Stimulated activated CD8-positive, alpha-beta memory T cell treated with anti-CD3 and anti-CD28 coated beads, Interleukin-15, amount 100 ng/mL, for 1 hour (primary cell): ENCODE measurements around the gene MPZL1.
A peak's percentile ranks its signal among the peaks of the same experiment; 100 is the strongest.

Experiments
- DNase-seq: peaks from one replicate; pipeline ENCODE4 v3.0.0-alpha.2; 2020; ENCODE audit warnings: low read depth

The MPZL1 gene

DNA sequence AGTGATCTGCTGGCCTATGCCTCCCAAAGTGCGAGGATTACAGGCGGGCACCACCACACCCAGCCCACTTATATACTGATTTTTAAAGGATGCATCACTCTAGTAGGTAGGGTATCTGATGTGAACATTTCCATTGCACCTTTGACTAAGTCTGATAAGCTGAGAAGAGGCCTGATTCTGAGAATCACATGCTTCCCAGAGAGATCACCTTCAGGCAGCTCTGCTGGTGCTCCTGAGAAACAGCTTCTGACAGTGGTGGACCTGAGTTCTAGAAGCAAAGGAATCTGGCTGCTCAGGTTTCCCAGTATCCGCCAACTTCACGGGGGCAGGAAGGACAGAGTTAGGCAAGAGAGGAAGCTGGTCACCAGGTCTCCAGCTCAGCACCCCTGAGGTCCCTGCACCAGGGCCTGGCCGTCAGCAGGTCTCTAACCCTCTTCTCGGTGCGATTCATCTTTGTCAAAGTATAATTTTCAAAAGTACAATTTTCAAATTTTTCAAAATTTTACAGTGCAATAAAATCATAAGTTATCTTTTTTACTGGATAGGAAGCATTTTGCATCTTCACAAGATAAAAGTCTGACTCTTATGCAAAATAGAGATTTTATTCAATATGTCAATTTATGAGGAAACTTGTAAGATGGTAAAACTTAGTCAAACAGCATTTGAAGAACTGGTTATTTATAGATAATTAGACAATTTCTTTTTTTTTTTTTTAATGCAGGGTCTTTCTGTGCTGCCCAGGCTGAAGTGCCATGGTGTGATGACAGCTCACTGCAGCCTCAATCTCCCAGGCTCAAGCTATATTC lies 25.8 kb upstream of the MPZL1 start:
- no peak for DNase-seq

DNA sequence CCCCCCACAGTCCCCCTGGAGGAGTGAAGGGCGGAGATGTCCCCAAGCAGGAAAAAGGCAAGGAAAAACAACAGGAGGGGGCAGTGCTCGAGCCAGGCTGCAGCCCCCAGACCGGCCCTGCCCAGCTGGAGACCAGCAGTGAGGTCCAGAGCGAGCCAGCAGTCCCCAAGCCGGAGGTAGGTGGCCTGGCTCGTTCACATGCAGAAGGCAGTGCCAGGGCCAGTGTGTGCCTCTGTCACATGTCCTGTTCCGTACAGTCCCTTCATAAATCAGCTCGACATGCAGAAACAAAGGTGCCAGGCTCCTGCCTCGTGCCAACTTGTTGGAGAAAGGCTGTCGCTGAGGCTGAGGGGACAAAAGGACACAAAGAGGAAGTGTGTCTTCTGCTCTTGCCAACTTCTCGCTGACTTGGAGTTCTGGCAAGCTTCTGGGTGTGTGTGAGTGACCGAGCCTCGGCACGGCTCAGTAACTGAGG lies 24.1 kb upstream of the MPZL1 start:
- DNase-seq, result no peak

DNA sequence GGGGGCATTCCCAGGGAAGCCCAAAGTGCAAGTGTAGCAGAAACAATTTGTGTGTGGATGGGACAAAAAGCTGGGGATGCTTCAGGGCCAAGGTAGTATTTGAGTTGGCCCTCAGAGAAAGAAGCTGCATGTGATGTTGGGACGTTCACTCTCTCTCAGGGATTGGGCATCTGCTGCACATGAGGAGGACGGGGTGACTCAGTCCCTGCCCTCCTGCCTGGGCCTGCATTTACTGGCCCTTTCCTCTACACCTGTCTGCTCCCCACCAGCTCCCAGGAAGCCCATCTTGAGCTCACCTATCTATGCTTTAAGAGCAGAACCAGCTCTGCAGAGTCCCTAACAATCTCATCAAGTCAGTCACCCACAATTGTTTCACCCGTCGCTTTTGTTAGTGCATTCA lies 23.5 kb upstream of the MPZL1 start:
- no peak for DNase-seq

DNA sequence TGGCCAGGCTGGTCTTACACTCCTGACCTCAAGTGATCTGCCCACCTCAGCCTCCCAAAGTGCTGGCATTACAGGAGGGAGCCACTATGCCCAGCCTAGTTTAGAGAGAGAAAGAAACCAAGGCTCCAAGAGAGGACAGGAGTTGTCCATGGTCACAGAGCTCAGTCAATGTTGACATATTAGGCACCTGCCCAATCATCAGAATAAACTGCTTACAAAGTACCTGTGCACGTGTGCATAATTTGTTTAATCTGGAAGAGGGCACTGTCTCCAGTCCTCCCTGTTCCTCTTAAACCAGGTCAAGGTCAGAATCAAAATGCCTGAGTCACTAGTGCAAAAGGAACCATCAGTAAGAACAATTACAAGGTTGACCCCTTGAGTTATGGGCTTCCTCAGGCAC lies 20.3 kb upstream of the MPZL1 start:
- no peak for DNase-seq

DNA sequence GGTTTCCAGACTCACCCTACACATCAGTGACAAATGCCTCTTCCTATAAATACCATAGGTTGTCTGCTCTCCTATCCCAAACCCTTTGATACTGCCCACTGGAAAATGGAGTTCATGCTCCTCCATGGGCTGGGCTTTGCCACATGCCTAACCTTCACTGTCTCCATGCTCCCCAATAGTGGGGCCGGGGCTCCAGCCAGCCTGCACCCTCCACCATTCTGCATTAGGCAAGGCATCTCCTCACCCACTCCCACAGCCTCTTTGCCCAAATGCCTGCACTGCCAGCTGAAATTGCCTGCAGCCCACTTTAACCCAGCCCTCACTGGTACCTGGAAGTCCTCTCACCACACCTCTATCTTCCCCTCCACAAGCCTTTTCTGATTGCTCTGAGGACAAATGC lies 18.2 kb upstream of the MPZL1 start:
- no peak for DNase-seq

DNA sequence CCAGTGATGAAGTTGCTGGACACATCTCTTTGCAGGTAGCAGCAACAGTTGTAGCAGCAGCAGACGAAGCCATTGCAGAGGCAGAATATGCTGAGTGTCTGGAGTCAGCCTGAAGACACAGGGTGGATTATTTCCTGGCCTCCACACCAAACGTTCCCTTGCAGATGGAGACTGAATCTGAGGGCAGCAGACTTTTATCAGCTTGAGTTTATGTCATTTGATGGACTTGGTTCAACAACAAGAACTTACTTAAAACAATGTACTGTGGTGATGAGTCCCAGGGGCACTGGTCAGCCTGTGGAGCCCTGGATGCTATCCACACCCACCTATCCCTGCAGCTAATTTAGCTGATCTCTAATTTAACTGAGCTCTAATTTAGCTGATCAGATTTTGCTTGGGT lies 17.1 kb upstream of the MPZL1 start:
- DNase-seq, result no peak

DNA sequence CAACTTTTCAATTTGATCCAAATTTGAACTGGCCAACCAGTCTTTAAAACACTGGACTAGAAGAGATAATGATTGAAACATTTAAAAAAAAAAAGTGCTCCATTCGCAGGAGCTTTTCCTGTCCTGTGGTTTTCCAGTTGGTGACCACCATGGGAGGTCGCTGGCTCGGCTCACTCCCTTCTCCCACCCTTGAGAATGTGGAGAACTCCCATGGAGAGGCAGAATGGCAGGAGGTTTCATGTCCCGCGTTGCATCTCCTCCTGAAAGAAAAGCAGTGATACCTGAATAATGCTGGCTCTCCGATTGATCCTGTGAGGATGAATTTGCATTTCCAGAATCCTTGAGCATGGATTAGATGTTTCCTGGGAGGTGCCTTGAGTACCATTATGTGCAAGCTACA lies 16.5 kb upstream of the MPZL1 start:
- DNase-seq, result no peak

DNA sequence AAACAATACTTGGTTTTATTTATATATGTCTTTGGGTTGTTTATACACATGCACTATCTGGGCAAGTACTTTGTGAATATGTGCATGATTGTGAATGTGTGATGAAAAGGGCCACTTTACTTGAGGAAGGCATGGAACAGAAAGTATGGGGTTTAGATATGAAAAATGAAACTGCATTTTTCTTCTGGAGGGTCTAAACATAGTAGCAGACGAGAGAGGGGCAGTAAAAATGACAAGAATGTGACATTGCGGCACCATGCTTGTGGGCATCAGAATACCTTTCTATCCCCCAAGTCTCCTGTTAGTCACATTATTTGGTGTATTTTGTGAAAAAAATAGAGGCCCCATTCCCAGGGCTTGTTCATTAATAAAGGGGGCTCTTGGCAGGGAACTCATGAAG lies 15.4 kb upstream of the MPZL1 start:
- no peak for DNase-seq

DNA sequence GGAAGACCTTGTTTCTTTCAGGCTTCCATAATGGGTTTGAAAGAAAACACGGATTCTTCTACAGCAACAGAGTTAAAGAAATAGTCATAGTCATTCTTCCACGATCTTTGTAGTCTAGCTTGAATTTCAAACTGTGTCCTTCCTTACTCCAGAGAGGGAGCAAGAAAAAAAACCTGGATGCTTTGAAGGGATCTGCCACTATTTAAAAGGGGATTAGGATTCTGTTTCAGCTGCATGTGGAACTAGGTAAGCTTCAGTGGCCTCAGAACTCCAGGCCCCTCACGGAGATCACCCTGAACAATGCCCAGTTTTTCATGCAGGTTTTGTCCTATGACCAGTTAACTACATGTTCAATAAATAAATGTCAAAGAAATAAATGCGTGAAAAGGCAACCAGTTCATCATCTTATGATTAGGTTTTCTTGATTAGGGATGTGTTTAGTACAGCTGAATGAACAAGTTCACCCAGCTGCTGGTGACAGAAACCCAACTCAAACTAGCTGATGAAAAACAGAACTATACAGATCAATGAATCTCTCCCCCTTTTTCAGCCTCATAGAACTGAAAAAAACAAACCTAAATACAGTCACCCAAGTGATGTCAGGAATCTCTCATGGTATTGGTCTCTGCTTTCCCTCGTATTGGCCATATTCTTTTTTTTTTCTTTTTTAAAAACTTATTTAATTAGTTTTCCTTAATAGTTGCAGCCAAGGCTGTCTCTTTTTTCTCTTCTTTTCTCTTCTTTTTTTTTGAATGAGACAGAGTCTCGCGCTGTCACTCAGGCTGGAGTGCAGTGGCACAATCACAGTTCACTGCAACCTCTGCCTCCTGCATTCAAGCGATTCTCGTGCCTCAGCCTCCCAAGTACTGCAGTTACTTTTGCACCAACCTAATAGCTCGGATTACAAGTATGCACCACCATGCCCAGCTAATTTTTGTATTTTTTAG lies 14.6 kb upstream of the MPZL1 start:
- DNase-seq, result no peak

DNA sequence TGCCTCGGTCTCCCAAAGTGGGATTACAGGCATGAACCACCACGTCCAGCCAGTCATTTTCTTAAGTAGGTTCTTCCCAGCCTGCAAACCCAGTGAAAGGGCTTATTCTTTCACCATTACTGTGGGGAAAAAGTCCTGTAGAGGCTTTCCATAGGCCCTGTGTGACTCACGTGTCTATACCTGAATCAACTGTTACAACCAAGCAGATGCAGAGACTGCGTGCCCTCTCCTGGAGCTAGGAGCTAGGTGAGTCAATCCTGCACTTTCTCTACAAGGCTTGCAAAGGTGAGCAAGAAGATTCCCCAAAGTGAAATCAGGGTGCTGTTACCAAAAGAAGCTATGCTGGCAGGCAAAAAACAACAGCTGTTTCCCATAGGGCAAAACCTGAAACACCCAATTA lies 13.8 kb upstream of the MPZL1 start:
- no peak for DNase-seq

DNA sequence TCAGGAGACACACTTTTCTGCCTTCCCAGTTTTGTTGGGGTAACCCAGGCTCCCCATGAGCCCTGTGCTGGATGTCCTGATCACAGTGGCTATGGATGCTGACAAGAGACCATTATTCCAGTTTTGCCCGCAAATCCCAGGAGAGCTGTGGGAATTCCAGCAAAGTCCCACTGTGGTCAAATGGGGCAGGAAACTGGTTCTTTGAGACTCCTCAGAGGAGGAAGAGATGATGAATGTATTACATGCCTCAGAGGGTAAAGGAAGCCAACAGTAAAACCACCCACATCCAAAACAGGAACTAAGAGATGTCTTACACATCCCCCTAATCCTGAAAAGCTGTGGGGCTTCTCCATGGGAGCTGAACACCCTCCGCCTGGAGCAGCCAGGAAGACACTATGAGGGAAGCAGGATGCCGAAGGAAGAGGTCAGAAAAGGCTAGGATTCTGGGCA lies 12.8 kb upstream of the MPZL1 start:
- DNase-seq, result no peak

DNA sequence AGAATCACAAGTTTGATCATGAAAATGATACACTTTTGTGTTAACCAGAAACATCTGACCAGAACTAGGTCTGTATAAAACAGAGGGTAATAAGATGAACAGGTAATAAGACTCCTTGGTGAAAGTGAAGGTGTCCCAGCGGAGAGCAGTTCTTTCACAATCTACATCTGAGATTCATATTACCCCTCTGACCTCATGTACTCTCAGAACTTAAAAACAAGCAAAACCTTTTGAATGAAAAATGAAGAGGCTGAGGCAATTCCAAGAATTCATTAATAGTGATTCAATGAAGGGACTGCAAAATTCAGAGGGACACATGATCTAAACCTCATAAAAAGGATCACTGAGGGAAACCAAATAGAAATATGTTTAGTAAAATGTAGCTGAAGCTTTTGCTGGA lies 10.9 kb upstream of the MPZL1 start:
- DNase-seq, result no peak

DNA sequence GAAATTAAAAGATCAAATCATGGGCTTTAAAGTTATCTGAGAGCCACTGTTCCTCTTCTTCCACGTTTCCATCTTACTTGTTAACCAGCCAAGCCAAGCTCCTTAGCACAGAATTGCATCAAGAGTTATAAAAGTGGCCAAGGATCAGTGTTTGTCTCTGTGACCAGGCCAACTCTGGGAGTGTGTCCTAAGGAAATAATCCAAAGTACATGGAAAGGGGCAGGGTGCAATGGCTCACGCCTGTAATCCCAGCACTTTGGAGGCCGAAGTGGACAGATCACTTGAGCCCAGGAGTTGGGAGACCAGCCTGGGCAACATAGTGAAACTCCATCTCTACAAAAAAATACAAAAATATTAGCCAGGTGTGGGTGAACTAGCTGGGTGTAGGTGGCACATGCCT lies 10.0 kb upstream of the MPZL1 start:
- no peak for DNase-seq

DNA sequence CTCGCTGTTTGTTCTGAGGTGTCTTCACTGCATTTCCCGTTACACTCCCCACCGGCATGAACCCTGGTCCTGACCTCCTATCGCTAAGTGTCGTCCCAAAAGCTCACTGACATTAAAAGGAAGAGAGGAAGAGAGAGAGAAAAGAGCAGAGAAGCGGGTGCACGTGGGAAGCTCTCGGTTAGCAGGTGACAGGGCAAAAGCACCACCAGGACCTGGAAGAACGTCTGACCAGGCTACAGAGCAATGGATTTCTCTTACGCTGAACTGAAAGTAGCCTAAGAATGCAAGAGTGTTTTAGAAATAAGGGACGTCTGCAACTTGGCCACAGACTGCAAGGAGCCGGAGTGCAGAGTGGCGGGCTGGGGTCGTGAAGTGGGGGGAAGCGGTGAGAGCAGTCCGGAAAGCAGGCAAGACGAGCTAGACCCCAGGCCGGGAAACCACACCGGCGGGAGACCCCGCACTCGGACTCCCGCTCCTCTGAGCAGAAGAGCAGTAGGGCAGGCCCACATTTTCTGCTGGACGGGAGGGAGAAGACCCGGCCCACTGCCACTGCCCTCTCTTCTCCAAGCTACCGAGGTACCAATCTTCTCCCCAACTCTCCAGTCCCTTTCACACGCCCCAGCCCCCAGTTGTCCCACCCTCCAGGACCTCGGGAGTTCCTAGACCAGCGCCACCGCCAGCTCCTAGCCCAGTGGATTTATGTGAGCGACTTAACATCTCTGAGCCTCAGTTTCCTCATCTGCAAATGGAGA lies 8.3 kb upstream of the MPZL1 start:
- no peak for DNase-seq

DNA sequence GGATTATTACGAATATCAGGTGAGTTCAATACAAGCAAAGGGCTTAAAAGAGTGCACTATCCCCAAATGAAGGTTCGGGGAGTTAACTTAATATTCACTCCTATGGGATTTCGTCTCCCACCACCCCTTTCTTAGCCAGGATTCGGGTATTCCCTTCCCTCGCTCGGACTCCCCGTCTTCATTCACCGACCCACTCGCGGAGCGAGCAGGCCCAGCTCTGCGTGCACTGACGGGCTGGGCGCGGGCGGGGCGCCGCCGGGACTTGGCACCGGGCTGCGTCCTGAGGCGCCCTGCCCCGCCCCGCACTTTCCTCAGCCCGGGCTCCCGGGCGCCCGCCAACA lies 7.7 kb upstream of the MPZL1 start:
- no peak for DNase-seq

DNA sequence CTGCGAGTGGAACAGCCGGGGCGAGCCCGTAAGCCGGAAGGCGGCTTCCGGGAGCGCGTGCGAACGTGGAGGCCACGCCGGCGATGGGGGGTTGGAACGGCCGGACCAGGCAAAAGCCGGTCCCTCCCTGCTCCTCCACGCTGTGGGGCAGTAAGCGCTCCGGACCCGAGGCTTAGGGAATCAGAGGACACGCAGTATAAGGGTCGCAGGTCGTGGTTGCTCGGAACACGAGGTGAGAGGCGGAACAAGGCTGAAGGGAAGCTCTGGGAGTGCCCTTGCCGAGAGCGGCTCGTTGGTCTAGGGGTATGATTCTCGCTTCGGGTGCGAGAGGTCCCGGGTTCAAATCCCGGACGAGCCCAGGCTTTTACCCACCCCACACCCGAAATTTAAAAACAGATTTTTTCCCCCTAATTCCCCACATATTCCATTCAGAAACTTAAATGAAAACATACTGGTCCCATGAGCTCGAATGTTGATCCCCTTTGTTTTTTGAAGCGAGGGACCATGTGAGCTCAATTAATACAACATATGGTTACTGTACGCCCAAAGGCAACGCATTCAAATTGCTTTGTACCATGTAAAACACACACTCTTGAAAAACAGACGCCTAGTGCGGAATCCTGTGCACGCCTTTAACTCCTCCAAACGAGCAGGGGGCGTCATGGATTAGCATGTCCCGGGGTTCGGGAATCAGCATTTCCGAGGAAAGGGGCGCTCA lies 7.2 kb upstream of the MPZL1 start:
- DNase-seq, result peak; percentile 89

DNA sequence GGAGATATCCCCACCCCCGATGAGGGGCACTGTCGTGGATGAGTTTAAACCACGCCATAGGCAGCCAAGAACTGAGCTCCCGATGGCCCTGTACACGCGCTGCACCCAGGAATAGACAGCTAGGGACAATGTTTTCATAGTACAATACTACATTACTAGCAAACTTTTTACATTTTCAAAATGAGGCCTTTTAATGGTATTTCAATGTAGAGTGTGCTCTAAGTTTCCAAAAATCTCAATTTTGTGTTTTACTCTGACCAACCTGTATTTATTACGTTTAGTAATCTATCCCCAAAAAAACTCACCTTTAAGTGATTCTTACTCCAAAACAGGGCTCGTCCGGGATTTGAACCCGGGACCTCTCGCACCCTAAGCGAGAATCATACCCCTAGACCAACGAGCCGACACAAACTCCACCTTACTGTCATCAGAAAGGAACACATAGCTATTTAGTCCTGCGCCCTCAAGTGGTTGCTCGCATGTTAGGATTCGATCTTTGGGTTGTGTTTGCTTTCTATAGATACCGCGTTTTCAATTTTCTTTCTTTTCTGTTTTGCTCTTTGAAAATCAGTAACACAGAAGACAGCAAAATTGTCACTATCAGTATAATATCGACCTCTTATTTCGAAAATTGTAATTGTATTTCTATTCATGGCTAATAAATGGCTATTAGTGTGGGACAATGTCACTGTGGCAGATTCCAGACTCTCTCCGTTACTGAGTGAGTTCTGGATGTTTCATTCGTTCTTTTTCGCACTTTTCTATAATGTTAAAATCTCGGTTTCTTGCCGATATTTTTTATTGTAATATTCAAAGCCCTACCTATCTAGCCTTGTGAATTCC lies 6.4 kb upstream of the MPZL1 start:
- peak; percentile 80 for DNase-seq

DNA sequence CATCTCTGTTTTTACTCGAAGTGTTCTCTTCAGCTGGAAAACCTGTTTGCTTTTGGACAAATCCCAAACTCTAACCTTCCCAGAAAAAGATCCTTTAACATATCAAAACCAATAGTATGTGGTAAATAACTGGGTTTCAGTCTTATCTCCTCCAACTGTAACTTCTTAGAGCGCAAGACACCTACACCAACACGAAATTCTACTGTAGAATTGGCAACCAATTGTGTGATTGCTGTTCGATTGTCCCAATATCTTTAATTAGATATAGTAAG lies 5.8 kb upstream of the MPZL1 start:
- DNase-seq, result no peak

DNA sequence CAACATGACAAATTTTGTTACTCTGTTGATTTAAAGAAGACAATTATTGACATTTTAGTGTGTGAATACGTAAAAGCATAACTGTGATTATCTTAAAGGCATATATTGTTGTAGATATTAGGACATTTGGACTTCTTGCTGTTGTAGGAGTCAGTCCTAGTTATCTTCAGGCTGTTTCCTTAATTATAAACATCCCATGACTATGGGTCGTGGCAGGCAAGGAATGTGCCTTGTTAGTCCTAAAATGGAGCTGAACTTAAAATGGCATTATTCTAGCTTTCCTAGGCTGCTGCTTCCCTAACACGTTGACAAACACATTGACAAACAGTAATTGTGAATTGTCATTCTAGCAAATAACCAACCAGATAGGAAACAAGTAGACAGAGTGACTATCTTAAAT lies 4.4 kb upstream of the MPZL1 start:
- no peak for DNase-seq

DNA sequence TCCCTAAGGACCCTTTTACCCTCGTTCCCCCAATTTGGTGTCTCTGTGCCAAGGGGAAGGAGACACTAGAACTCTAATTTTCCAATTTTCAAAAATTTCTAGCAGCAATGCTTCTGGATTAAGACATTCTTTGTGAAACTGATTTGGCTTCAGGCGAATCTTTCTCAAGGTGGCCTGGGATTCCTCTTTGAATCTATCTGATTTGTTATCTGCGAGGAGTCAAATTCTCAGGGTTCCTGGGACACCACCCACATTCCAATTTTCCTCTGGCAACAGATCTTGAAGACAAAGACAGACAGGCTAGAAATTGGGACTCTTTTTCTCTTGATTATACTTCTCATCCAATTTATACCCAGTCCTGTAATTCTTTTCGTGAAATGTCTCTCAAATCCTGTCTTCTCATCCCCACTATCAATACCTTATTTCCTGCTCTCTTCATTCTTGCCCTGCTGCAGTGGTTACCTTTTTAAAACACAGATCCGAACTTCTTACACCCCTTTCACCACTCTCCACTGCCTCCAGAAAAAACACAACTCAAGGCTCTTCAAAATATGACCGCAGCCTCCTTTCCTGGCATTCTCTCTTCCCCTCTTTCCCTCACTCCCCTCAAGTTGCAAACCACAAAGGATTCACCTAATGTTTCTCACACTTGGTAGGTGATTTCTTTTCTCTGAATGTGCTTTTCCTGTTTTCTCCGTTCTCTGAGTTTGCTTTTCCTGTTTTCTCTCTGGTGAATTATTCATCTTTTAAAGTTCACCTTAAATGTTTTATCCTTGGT lies 2.7 kb upstream of the MPZL1 start:
- no peak for DNase-seq
